ENCODE measurements around the gene POLR3A. TPM values are rescaled to one million over a fixed set of nuclear protein-coding genes. Genes with fewer than 3 reads are reported as not detected.

The POLR3A gene
- total RNA-seq, 2 donors from 2014 or later = 28.2 to 28.6 TPM

DNA sequence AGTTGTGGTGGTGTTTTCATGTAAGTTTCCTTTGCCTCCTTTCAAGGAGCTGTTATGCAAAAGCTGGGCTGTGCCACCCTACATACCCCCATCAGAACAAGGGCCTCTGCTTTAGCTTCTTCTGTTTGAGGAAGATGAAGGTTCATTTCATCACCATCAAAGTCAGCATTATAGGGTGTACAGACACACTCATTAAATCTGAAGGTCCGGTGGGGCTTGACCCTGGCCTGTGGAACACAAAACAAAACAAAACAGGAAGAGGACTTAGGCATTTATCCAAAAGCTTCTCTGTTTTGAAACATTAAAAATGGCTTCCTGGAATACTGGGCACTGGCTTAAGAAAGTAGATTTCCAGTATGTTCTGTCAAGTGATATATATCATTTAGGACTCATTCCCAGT, 15.8 kb downstream of the POLR3A start:
- DNase-seq = no peak
- Histone ChIP-seq H3K27me3 (ENCODE audit: control insufficient read depth, insufficient read depth, low read length, poor library complexity, severe bottlenecking) (no peaks in the 10 kb centered on the region), H3K4me3 (ENCODE audit: low read length) (no peak overlapping the region), H3K9me3 (ENCODE audit: control insufficient read depth, low read length) (no peaks in the 10 kb centered on the region), H3K27ac (ENCODE audit: low read depth, low read length) (no peak overlapping the region), H3K4me1 (ENCODE audit: control insufficient read depth, insufficient read depth, low read length) (no peaks in the 10 kb centered on the region), H3K9ac (ENCODE audit: extremely low read depth, low read length, poor library complexity, severe bottlenecking) (no peak overlapping the region), H3K36me3 (ENCODE audit: control insufficient read depth, insufficient read depth, low read length) (peaks cover 92% of the 10 kb centered on the region)
- no peaks in the 10 kb centered on the region for H3K27me3 Mint-ChIP-seq (ENCODE audit: insufficient read depth)
- peaks cover 84% of the 10 kb centered on the region for H3K36me3 Mint-ChIP-seq (ENCODE audit: low read depth)
- TF ChIP-seq, protein P1, sequence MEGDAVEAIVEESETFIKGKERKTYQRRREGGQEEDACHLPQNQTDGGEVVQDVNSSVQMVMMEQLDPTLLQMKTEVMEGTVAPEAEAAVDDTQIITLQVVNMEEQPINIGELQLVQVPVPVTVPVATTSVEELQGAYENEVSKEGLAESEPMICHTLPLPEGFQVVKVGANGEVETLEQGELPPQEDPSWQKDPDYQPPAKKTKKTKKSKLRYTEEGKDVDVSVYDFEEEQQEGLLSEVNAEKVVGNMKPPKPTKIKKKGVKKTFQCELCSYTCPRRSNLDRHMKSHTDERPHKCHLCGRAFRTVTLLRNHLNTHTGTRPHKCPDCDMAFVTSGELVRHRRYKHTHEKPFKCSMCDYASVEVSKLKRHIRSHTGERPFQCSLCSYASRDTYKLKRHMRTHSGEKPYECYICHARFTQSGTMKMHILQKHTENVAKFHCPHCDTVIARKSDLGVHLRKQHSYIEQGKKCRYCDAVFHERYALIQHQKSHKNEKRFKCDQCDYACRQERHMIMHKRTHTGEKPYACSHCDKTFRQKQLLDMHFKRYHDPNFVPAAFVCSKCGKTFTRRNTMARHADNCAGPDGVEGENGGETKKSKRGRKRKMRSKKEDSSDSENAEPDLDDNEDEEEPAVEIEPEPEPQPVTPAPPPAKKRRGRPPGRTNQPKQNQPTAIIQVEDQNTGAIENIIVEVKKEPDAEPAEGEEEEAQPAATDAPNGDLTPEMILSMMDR (conservative IDR thresholded peaks at IDR 0.05) = no peak
- no peak overlapping the region for H3K4me3 Mint-ChIP-seq
- H3K27ac Mint-ChIP-seq = no peak overlapping the region
- no peaks in the 10 kb centered on the region for H3K4me1 Mint-ChIP-seq
- 92 to 100% methylated on average over 1 of the region's 1 CpG for WGBS, 2 experiments (ENCODE audit: insufficient coverage in 1 of 2, insufficient read length in 1 of 2)
- H3K9me3 Mint-ChIP-seq = no peaks in the 10 kb centered on the region

DNA sequence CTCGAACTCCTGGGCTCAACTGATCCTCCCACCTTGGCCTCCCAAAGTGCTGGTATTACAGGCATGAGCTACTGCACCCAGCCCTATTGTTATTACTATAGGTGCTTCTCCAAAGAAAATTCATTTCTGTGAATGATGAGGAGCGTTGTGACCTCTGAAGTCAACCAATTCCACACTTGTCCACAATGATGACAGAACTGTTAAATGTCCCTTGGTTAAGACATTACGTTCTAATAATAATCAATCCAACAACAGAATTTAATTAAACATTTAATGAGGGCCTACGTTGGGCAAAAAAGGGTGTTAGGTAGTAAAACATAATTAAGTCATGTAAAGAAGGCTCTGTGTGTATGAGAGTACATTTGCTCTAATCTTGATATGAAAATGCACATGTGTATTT, 18.2 kb downstream of the POLR3A start:
- Mint-ChIP-seq H3K27me3 (ENCODE audit: insufficient read depth) (no peaks in the 10 kb centered on the region), H3K27ac (no peak overlapping the region), H3K9me3 (no peaks in the 10 kb centered on the region), H3K36me3 (ENCODE audit: low read depth) (peaks cover 83% of the 10 kb centered on the region), H3K4me1 (no peaks in the 10 kb centered on the region), H3K4me3 (no peak overlapping the region)
- Histone ChIP-seq H3K27me3 (ENCODE audit: control insufficient read depth, insufficient read depth, low read length, poor library complexity, severe bottlenecking) (no peaks in the 10 kb centered on the region), H3K27ac (ENCODE audit: low read depth, low read length) (no peak overlapping the region), H3K36me3 (ENCODE audit: control insufficient read depth, insufficient read depth, low read length) (peaks cover 92% of the 10 kb centered on the region), H3K9me3 (ENCODE audit: control insufficient read depth, low read length) (no peaks in the 10 kb centered on the region), H3K4me1 (ENCODE audit: control insufficient read depth, insufficient read depth, low read length) (no peaks in the 10 kb centered on the region), H3K9ac (ENCODE audit: extremely low read depth, low read length, poor library complexity, severe bottlenecking) (no peak overlapping the region), H3K4me3 (ENCODE audit: low read length) (no peak overlapping the region)
- DNase-seq = no peak
- 92 to 100% methylated on average over 2 to 4 of the region's 4 CpGs for WGBS, 2 experiments (ENCODE audit: insufficient coverage in 1 of 2, insufficient read length in 1 of 2)
- TF ChIP-seq, protein P1 (conservative IDR thresholded peaks at IDR 0.05) = no peak

DNA sequence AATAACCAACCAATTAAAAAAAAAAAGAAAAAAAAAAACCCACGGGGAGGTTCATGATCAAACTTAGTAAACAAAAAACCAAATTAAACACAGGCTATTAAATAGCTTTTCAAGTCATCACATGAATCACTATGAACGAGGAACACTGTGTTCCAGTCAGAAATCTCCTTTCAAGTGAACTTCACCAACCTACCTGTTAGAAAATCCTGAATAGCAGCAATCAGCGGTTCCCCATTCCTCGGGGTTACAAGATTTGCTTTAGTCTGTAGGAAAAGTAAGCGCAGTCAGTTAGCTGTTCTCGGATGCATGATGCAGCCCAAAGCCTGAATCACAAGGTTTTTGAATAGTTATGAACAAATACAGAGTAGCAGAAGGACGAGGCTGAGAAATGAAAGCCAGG, 19.0 kb downstream of the POLR3A start:
- H3K4me3 Mint-ChIP-seq = no peak overlapping the region
- TF ChIP-seq, protein P1 (conservative IDR thresholded peaks at IDR 0.05) = no peak
- peaks cover 92% of the 10 kb centered on the region for H3K36me3 ChIP-seq (ENCODE audit: control insufficient read depth, insufficient read depth, low read length)

More for the DNA sequence above, 19.0 kb downstream of the POLR3A start:
- Histone ChIP-seq H3K4me3 (ENCODE audit: low read length) (no peak overlapping the region), H3K9ac (ENCODE audit: extremely low read depth, low read length, poor library complexity, severe bottlenecking) (no peak overlapping the region), H3K4me1 (ENCODE audit: control insufficient read depth, insufficient read depth, low read length) (no peaks in the 10 kb centered on the region), H3K27ac (ENCODE audit: low read depth, low read length) (no peak overlapping the region), H3K27me3 (ENCODE audit: control insufficient read depth, insufficient read depth, low read length, poor library complexity, severe bottlenecking) (no peaks in the 10 kb centered on the region), H3K9me3 (ENCODE audit: control insufficient read depth, low read length) (no peaks in the 10 kb centered on the region)
- H3K36me3 Mint-ChIP-seq (ENCODE audit: low read depth) = peaks cover 84% of the 10 kb centered on the region
- DNase-seq = no peak
- H3K27me3 Mint-ChIP-seq (ENCODE audit: insufficient read depth) = no peaks in the 10 kb centered on the region
- no peak overlapping the region for H3K27ac Mint-ChIP-seq
- H3K4me1 Mint-ChIP-seq = no peaks in the 10 kb centered on the region
- no peaks in the 10 kb centered on the region for H3K9me3 Mint-ChIP-seq
- WGBS, 2 experiments (ENCODE audit: insufficient coverage in 1 of 2, insufficient read length in 1 of 2) = 91 to 98% methylated on average over 6 to 7 of the region's 7 CpGs
